Keratinocyte (primary cell): ENCODE results near the gene ZNF440.

Experiments used
- CTCF ChIP-seq, 3 experiments: IDR thresholded peaks in 1 of 3; conservative IDR thresholded peaks in 1 of 3; optimal IDR thresholded peaks in 1 of 3; 2 replicates in 2 of 3; 3 replicates in 1 of 3; pipeline versions ENCODE3 to v1.5.1; 2011; ENCODE audit warnings: low read length in 3 of 3, mild to moderate bottlenecking in 3 of 3, moderate library complexity in 2 of 3, control low read depth in 1 of 3, inconsistent platforms in 1 of 3; ENCODE audit not compliant: insufficient read depth in 2 of 3; ENCODE audit errors: extremely low read depth in 1 of 3
- EZH2 ChIP-seq: IDR thresholded peaks from one replicate; pipeline ENCODE4 v1.6.1; 2012; ENCODE audit warnings: inconsistent platforms, mild to moderate bottlenecking, low read length, moderate library complexity

GRCh38 chr19:11860721-11861120, 46.6 kb downstream of the ZNF440 start:
- no peak for TF ChIP-seq EZH2
- no peak for TF ChIP-seq CTCF (optimal IDR thresholded peaks at IDR 0.05 in 1 of 3, IDR thresholded peaks at IDR 0.05 in 1 of 3, conservative IDR thresholded peaks at IDR 0.05 in 1 of 3; ENCODE audit: extremely low read depth in 1 of 3, insufficient read depth in 2 of 3, low read length in 3 of 3)
